ENCODE data around the gene CDKN1A.

Gene CDKN1A

DNA sequence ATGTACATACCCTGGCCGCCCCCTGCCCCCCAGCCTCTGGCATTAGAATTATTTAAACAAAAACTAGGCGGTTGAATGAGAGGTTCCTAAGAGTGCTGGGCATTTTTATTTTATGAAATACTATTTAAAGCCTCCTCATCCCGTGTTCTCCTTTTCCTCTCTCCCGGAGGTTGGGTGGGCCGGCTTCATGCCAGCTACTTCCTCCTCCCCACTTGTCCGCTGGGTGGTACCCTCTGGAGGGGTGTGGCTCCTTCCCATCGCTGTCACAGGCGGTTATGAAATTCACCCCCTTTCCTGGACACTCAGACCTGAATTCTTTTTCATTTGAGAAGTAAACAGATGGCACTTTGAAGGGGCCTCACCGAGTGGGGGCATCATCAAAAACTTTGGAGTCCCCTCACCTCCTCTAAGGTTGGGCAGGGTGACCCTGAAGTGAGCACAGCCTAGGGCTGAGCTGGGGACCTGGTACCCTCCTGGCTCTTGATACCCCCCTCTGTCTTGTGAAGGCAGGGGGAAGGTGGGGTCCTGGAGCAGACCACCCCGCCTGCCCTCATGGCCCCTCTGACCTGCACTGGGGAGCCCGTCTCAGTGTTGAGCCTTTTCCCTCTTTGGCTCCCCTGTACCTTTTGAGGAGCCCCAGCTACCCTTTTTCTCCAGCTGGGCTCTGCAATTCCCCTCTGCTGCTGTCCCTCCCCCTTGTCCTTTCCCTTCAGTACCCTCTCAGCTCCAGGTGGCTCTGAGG lies 7.6 kb downstream of the CDKN1A start:
- TF ChIP-seq, protein P1, sequence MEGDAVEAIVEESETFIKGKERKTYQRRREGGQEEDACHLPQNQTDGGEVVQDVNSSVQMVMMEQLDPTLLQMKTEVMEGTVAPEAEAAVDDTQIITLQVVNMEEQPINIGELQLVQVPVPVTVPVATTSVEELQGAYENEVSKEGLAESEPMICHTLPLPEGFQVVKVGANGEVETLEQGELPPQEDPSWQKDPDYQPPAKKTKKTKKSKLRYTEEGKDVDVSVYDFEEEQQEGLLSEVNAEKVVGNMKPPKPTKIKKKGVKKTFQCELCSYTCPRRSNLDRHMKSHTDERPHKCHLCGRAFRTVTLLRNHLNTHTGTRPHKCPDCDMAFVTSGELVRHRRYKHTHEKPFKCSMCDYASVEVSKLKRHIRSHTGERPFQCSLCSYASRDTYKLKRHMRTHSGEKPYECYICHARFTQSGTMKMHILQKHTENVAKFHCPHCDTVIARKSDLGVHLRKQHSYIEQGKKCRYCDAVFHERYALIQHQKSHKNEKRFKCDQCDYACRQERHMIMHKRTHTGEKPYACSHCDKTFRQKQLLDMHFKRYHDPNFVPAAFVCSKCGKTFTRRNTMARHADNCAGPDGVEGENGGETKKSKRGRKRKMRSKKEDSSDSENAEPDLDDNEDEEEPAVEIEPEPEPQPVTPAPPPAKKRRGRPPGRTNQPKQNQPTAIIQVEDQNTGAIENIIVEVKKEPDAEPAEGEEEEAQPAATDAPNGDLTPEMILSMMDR (IDR thresholded peaks at IDR 0.05; ENCODE audit: insufficient read depth, low read length, poor library complexity, severe bottlenecking) = no peak
- Histone ChIP-seq H3K4me3 (replicated peaks; ENCODE audit: low read depth, low read length) (no peak overlapping the region), H3K36me3 (ENCODE audit: control insufficient read depth, insufficient read depth, low read length) (peaks cover 46% of the 10 kb centered on the region), H3K27me3 (replicated peaks; ENCODE audit: control insufficient read depth, insufficient read depth, low read length) (no peaks in the 10 kb centered on the region)
- no peak for DNase-seq (ENCODE audit: extremely low read depth, insufficient read length)

DNA sequence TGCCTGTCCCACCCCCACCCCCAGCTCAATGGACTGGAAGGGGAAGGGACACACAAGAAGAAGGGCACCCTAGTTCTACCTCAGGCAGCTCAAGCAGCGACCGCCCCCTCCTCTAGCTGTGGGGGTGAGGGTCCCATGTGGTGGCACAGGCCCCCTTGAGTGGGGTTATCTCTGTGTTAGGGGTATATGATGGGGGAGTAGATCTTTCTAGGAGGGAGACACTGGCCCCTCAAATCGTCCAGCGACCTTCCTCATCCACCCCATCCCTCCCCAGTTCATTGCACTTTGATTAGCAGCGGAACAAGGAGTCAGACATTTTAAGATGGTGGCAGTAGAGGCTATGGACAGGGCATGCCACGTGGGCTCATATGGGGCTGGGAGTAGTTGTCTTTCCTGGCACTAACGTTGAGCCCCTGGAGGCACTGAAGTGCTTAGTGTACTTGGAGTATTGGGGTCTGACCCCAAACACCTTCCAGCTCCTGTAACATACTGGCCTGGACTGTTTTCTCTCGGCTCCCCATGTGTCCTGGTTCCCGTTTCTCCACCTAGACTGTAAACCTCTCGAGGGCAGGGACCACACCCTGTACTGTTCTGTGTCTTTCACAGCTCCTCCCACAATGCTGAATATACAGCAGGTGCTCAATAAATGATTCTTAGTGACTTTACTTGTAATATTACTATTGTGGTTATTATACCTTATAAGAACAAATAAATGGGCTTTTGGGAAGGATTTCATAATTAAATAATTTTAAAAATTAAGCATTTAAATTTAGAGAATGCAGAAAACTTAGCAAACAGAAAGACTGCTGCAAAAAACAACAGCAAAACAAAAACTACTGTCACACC lies 8.4 kb downstream of the CDKN1A start:
- DNase-seq (ENCODE audit: extremely low read depth, insufficient read length) = no peak
- H3K36me3 ChIP-seq (ENCODE audit: control insufficient read depth, insufficient read depth, low read length) = peaks cover 46% of the 10 kb centered on the region

DNA sequence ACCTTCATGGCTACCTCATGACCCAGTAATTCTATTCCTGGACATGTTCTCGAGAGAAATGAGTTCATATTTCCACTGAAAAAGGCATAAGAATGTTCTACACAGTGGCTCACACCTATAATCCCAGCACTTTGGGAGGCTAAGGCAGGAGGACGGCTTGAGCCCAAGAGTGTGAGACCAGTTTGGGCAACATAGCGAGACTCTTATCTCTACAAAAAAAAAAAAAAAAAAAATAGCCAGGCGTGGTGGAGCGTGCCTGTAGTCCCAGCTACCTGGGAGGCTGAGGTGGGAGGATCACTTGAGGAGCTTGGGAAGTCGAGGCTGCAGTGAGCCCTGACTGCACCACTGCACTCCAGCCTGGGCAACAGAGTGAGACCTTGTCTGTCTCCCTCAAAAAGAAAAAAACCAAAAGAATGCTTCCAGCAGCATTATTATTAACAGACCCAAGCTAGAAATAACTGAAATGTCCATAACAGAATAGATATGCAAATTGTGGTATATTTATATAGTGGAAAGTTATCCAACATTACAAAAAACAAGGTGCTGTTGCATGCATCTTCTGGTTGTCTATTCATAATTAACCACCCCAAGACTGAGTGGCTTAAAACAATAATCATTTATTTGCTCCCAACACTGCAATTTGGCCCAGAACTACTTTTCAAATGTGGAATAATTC lies 9.7 kb downstream of the CDKN1A start:
- peaks cover 35% of the 10 kb centered on the region for H3K36me3 ChIP-seq (ENCODE audit: control insufficient read depth, insufficient read depth, low read length)
- H3K27me3 ChIP-seq (replicated peaks; ENCODE audit: control insufficient read depth, insufficient read depth, low read length) = no peaks in the 10 kb centered on the region
- H3K4me3 ChIP-seq (replicated peaks; ENCODE audit: low read depth, low read length) = no peak overlapping the region
- DNase-seq (ENCODE audit: extremely low read depth, insufficient read length) = no peak
- TF ChIP-seq, protein P1 (IDR thresholded peaks at IDR 0.05; ENCODE audit: insufficient read depth, low read length, poor library complexity, severe bottlenecking) = no peak

More for the DNA sequence above, 8.4 kb downstream of the CDKN1A start:
- Histone ChIP-seq H3K4me3 (replicated peaks; ENCODE audit: low read depth, low read length) (no peak overlapping the region), H3K27me3 (replicated peaks; ENCODE audit: control insufficient read depth, insufficient read depth, low read length) (no peaks in the 10 kb centered on the region)
- TF ChIP-seq, protein P1 (IDR thresholded peaks at IDR 0.05; ENCODE audit: insufficient read depth, low read length, poor library complexity, severe bottlenecking) = no peak

DNA sequence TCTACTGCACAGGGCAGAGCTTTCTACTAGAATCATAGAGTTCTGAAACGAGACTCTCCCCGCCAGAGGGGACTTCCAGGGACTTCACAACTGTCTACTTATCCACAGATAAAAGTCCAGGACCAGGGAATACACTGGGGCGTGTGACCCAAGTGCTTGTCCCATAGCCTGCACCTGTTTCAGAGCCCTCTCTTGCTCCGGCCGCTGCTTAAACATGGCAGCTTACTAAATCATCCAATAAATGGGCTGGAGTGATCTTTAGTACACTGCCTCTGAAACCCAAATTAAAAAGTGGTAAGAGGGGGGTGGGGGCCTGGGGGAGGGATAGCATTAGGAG lies 10.2 kb downstream of the CDKN1A start:
- no peak overlapping the region for H3K4me3 ChIP-seq (replicated peaks; ENCODE audit: low read depth, low read length)
- DNase-seq (ENCODE audit: extremely low read depth, insufficient read length) = no peak
- H3K27me3 ChIP-seq (replicated peaks; ENCODE audit: control insufficient read depth, insufficient read depth, low read length) = no peaks in the 10 kb centered on the region
- TF ChIP-seq, protein P1 (IDR thresholded peaks at IDR 0.05; ENCODE audit: insufficient read depth, low read length, poor library complexity, severe bottlenecking) = no peak
- H3K36me3 ChIP-seq (ENCODE audit: control insufficient read depth, insufficient read depth, low read length) = peaks cover 30% of the 10 kb centered on the region

DNA sequence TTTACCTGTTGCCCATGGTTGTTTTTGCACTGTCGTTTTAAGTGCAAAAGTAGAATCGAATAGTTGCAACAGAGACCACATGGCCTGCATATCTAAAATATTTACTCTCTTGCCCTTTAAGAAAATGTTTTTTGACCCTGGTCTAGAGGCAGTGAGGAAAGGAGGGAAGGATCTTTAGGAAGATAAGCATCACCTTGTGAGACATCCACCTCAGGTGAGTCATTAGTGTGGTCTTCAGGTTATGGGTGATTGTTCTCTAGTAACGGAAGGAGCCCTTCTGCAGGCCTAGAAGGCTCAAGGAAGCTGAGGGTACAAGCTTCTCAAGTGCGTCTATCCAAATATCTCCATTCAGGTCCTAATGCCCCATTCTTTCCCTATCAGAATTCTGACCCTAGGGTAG lies 12.5 kb downstream of the CDKN1A start:
- H3K27me3 ChIP-seq (replicated peaks; ENCODE audit: control insufficient read depth, insufficient read depth, low read length) = no peaks in the 10 kb centered on the region
- H3K4me3 ChIP-seq (replicated peaks; ENCODE audit: low read depth, low read length) = no peak overlapping the region
- DNase-seq (ENCODE audit: extremely low read depth, insufficient read length) = no peak
- peaks cover 11% of the 10 kb centered on the region for H3K36me3 ChIP-seq (ENCODE audit: control insufficient read depth, insufficient read depth, low read length)
- TF ChIP-seq, protein P1 (IDR thresholded peaks at IDR 0.05; ENCODE audit: insufficient read depth, low read length, poor library complexity, severe bottlenecking) = no peak
